ENCODE measurements around the gene COA3. TPM values are rescaled to one million over a fixed set of nuclear protein-coding genes. Genes with fewer than 3 reads are reported as not detected.

The COA3 gene
- total and polyA plus RNA-seq, 2 experiments from 2014 or later: 81.2 to 138 TPM

DNA sequence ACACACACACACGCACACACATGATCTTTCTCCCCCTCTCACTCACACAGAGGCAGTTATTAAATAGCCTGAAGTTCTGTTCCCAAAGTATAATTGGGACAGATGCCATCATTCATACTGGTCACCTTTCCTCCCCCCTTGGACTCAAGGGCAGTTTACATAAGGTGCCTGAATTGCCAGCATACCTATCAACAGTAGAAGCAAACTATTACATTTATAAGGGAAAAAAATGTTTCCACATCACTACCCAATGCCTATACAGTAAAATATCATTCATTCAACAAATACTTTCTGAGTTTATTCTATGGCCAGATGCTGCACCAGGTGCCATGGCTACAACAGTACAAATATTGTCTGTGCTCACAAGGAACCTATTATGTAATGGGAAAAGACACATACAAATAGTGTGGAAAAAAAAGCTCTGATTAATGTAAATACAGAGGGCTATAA lies 6.4 kb upstream of the COA3 start (continued):
- TF ChIP-seq JUNB (IDR thresholded peaks at IDR 0.05; ENCODE audit: unreplicated experiment) (no peak), REST (IDR thresholded peaks at IDR 0.05; ENCODE audit: unreplicated experiment) (no peak), ZNF331 (CRISPR knock-in tag; IDR thresholded peaks at IDR 0.05; ENCODE audit: low read depth) (no peak), CTCF (conservative IDR thresholded peaks at IDR 0.05; ENCODE audit: low read depth in 2 of 2) (no peak), POLR2AphosphoS5 (IDR thresholded peaks at IDR 0.05; ENCODE audit: low read depth) (no peak), ZNF114 (CRISPR knock-in tag; IDR thresholded peaks at IDR 0.05) (no peak), CREB1 (CRISPR knock-in tag; IDR thresholded peaks at IDR 0.05; ENCODE audit: low read depth) (no peak)

DNA sequence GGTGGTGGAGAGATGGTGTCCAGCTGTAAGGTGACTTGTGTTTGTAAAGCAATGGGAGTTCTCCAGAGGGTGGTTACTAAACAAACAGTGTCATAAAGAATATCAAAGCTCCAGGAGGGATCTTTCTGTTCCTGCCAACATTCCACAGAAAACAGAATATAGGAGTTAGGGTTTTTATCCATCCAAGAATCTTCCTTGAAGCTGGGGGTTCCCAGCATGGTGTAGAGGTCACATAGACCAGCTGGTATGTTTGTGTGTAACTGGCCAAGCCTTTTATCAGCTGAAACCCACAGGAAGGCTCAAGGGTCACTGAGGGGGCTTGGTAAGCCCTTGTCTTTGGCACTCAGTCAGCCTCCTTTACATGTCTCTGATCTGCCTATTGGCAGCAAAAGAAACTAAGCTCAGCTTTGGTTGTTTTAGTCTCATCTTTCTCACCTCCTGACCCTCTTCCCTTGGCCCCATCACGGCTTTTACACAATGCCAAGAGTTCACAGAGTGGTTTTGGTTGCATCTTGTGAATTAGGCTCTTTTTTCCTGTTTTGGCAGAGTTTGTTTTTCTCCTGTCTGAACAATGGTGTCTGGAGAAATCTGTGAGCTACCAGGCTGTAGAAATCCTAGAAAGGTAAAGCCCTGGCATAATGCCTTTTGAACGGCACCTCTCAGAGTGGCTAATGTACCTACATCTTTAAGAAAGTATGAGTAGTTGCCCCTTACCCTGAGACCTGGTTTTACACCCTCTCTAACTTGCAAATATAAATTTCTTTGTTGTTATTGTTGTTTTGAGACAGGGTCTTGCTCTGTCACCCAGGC lies 4.8 kb upstream of the COA3 start:
- no peak overlapping the region for H3K27ac ChIP-seq (ENCODE audit: low read depth)
- H3K27ac Mint-ChIP-seq: no peak overlapping the region
- peaks cover 14% of the 10 kb centered on the region for H3K9me3 Mint-ChIP-seq
- no peak for TF ChIP-seq ZNF331 (CRISPR knock-in tag; IDR thresholded peaks at IDR 0.05; ENCODE audit: low read depth)
- no peak for TF ChIP-seq EZH2 (IDR thresholded peaks at IDR 0.05; ENCODE audit: low read depth, unreplicated experiment)
- no peak for TF ChIP-seq POLR2AphosphoS5 (IDR thresholded peaks at IDR 0.05; ENCODE audit: low read depth)
- TF ChIP-seq NANOG (IDR thresholded peaks at IDR 0.05; ENCODE audit: borderline replicate concordance): no peak
- no peak for TF ChIP-seq EZH2phosphoT487 (IDR thresholded peaks at IDR 0.05; ENCODE audit: unreplicated experiment)
- TF ChIP-seq, protein P1, sequence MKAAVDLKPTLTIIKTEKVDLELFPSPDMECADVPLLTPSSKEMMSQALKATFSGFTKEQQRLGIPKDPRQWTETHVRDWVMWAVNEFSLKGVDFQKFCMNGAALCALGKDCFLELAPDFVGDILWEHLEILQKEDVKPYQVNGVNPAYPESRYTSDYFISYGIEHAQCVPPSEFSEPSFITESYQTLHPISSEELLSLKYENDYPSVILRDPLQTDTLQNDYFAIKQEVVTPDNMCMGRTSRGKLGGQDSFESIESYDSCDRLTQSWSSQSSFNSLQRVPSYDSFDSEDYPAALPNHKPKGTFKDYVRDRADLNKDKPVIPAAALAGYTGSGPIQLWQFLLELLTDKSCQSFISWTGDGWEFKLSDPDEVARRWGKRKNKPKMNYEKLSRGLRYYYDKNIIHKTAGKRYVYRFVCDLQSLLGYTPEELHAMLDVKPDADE (IDR thresholded peaks at IDR 0.05): no peak
- TF ChIP-seq JUNB (IDR thresholded peaks at IDR 0.05; ENCODE audit: unreplicated experiment): no peak

More for the DNA sequence above, 4.8 kb upstream of the COA3 start:
- no peaks in the 10 kb centered on the region for H3K4me1 ChIP-seq (ENCODE audit: insufficient read depth)
- no peaks in the 10 kb centered on the region for H3K36me3 ChIP-seq (ENCODE audit: insufficient read depth)
- no peaks in the 10 kb centered on the region for H3K79me2 ChIP-seq (replicated peaks; ENCODE audit: insufficient read depth)
- Mint-ChIP-seq H3K4me1 (no peaks in the 10 kb centered on the region), H3K27me3 (ENCODE audit: insufficient read depth, low read depth, poor library complexity) (peaks cover 20% of the 10 kb centered on the region), H3K4me3 (no peak overlapping the region), H3K36me3 (ENCODE audit: low read depth) (peaks cover 6% of the 10 kb centered on the region; the same call in 2 of the 3 replicates)
- H3K9me2 ChIP-seq (ENCODE audit: insufficient read depth): no peaks in the 10 kb centered on the region
- H3K4me3 ChIP-seq: no peak overlapping the region
- peaks cover 18% of the 10 kb centered on the region for H3K27me3 ChIP-seq (ENCODE audit: insufficient read depth)
- H3K4me2 ChIP-seq: no peak overlapping the region
- ATAC-seq (no peak), DNase-seq (ENCODE audit: low spot score) (no peak)
- H4K20me1 ChIP-seq (replicated peaks; ENCODE audit: insufficient read depth): no peaks in the 10 kb centered on the region
- H3F3A ChIP-seq (replicated peaks; ENCODE audit: low read depth): no peaks in the 10 kb centered on the region
- H2AFZ ChIP-seq: no peak overlapping the region

Data from GM23338 (cell line).